ENCODE data around the gene ADARB2. TPM values are rescaled to one million over a fixed set of nuclear protein-coding genes. Genes with fewer than 3 reads are reported as not detected.
"Not testable (repeated sequence)": the region's sequence is repeated elsewhere in the genome, so short reads cannot be mapped to it uniquely, and the experiment has no call there.

ADARB2 gene
- total and polyA plus RNA-seq, 2 experiments from 2014 or later: 2.0 to 5.0 TPM

- TF ChIP-seq ZNF462 (CRISPR knock-in tag; IDR thresholded peaks at IDR 0.05) (no peak), EZH2 (IDR thresholded peaks at IDR 0.05; ENCODE audit: low read depth, unreplicated experiment) (no peak), ZNF114 (CRISPR knock-in tag; IDR thresholded peaks at IDR 0.05) (no peak), POLR2AphosphoS5 (IDR thresholded peaks at IDR 0.05; ENCODE audit: low read depth) (no peak), STAT1 (IDR thresholded peaks at IDR 0.05; ENCODE audit: unreplicated experiment) (no peak), JUNB (IDR thresholded peaks at IDR 0.05; ENCODE audit: unreplicated experiment) (no peak)
These were observed 306.1 kb downstream of the ADARB2 start (continued) for GRCh38 chr10:1431229-1431628.

GRCh38 chr10:1427521-1428186, 309.7 kb downstream of the ADARB2 start:
- H3K79me2 ChIP-seq (replicated peaks; ENCODE audit: insufficient read depth); H2AFZ ChIP-seq; ATAC-seq; H3K27ac ChIP-seq (ENCODE audit: low read depth); H3F3A ChIP-seq (replicated peaks; ENCODE audit: low read depth); H3K27ac Mint-ChIP-seq; H3K9me2 ChIP-seq (ENCODE audit: insufficient read depth); H3K36me3 Mint-ChIP-seq (ENCODE audit: low read depth); H3K4me3 Mint-ChIP-seq; H3K4me3 ChIP-seq; H3K36me3 ChIP-seq (ENCODE audit: insufficient read depth); H3K4me1 ChIP-seq (ENCODE audit: insufficient read depth); H3K4me2 ChIP-seq; DNase-seq (ENCODE audit: low spot score); H4K20me1 ChIP-seq (replicated peaks; ENCODE audit: insufficient read depth); H3K27me3 Mint-ChIP-seq (ENCODE audit: insufficient read depth, low read depth, poor library complexity); H3K27me3 ChIP-seq (ENCODE audit: insufficient read depth): not testable (repeated sequence)
- Mint-ChIP-seq H3K9me3 (peaks cover 18% of the 10 kb centered on the region), H3K4me1 (peaks cover 19% of the 10 kb centered on the region)
